GM12874 (cell line): ENCODE data around the gene PHLDA3.

Experiments
- CTCF ChIP-seq: IDR thresholded peaks from 2 replicates; pipeline ENCODE4 v1.5.1; 2011; ENCODE audit warnings: low read depth, mild to moderate bottlenecking, control low read depth, low read length, moderate library complexity; ENCODE audit not compliant: insufficient read depth

The PHLDA3 gene

GRCh38 chr1:201443747-201444146 is 25.2 kb downstream of the PHLDA3 start:
- TF ChIP-seq CTCF = no peak

- TF ChIP-seq CTCF = no peak
These were observed 32.0 kb downstream of the PHLDA3 start for GRCh38 chr1:201436969-201437368.

- TF ChIP-seq CTCF = no peak
These were observed 32.6 kb downstream of the PHLDA3 start for GRCh38 chr1:201436393-201436792.

- TF ChIP-seq CTCF = no peak
These were observed 34.7 kb downstream of the PHLDA3 start for GRCh38 chr1:201434266-201434665.

GRCh38 chr1:201433609-201434008 is 35.4 kb downstream of the PHLDA3 start:
- no peak for TF ChIP-seq CTCF

GRCh38 chr1:201430776-201431175 is 38.2 kb downstream of the PHLDA3 start:
- no peak for TF ChIP-seq CTCF

GRCh38 chr1:201429736-201430501 is 39.1 kb downstream of the PHLDA3 start:
- no peak for TF ChIP-seq CTCF
